HepG2 (cell line): ENCODE data around the gene RAPGEF6. TPM values are rescaled to one million over a fixed set of nuclear protein-coding genes. Genes with fewer than 3 reads are reported as not detected.

ENCODE experiments used
- ATAC-seq: fragments of 200-7000 bp; cut with Tn5 transposase; 3 replicates; pipeline ENCODE4 v1.9.1; 2020; ENCODE audit warnings: mild to moderate bottlenecking, moderate library complexity
- BruUV-seq: library from RNA; stranded (reverse); fragments of 400-500 nt; replicated peaks from 2 replicates; lab custom pipeline; 2021; lab: Mats Ljungman, UMichigan
- CTCF ChIA-PET: fragments of 300-600 bp; formaldehyde crosslinking; extraction: SDS; loops from one replicate; lab custom pipeline; 2021; ENCODE audit warnings: low total read pairs, inconsistent platforms, low intra/inter-chr PET ratio; lab: Yijun Ruan, JAX
- POLR2A ChIA-PET: fragments of 350-600 bp; sonication (Branson Sonifier 250); formaldehyde crosslinking; loops from one replicate; lab custom pipeline; 2020; ENCODE audit warnings: antibody characterized with exemption, inconsistent platforms; lab: Yijun Ruan, JAX
- DNase-seq: peaks from one replicate; pipeline ENCODE4 v3.0.0-alpha.2; 2015; ENCODE audit warnings: low spot score
- FAIRE-seq: peaks from 3 replicates; lab custom pipeline; 2011; peaks lifted over from hg19 to GRCh38; lab: Jason Lieb, UNC
- H2AFZ ChIP-seq: one replicate; pipeline ENCODE4 v1.6.1; 2011; ENCODE audit warnings: low read length, inconsistent platforms
- H3K27ac ChIP-seq: fragments of 300-600 bp; 3 replicates; pipeline ENCODE4 v1.8.0; 2011; ENCODE audit warnings: mixed run types, mild to moderate bottlenecking, mixed read lengths, low read length, inconsistent platforms; ENCODE audit not compliant: insufficient read depth; ENCODE audit errors: extremely low read length
- H3K27me3 ChIP-seq, 2 experiments: fragments of 200-600 bp in 1 of 2; 2 replicates in 1 of 2; 3 replicates in 1 of 2; pipeline versions ENCODE4 v1.6.0 to v1.8.0; 2011; ENCODE audit warnings: low read length in 2 of 2, mild to moderate bottlenecking in 2 of 2, moderate library complexity in 2 of 2, inconsistent platforms in 1 of 2; ENCODE audit not compliant: insufficient read depth in 2 of 2, control insufficient read depth in 1 of 2
- H3K36me3 ChIP-seq, 2 experiments: fragments of 200-600 bp in 1 of 2; replicated peaks in 1 of 2; 2 replicates in 1 of 2; 3 replicates in 1 of 2; pipeline versions ENCODE4 v1.5.1 to v1.8.0; 2011; ENCODE audit warnings: low read length in 2 of 2, inconsistent platforms in 1 of 2; ENCODE audit not compliant: insufficient read depth in 2 of 2, control insufficient read depth in 1 of 2
- H3K4me1 ChIP-seq: 2 replicates; pipeline ENCODE4 v1.5.1; 2012; ENCODE audit warnings: low read length, inconsistent platforms; ENCODE audit not compliant: insufficient read depth
- H3K4me2 ChIP-seq: 2 replicates; pipeline ENCODE4 v1.6.0; 2011; ENCODE audit warnings: low read depth, low read length, inconsistent platforms
- H3K4me3 ChIP-seq, 3 experiments: fragments of 200-600 bp in 1 of 3; sonication (generic), shearing (Covaris generic) in 1 of 3; replicated peaks in 1 of 3; 2 replicates each; pipeline ENCODE4 v1.5.1; 2011 to 2016; ENCODE audit warnings: low read length in 3 of 3, inconsistent platforms in 2 of 3, low read depth in 2 of 3, mild to moderate bottlenecking in 2 of 3, control low read depth in 1 of 3, mixed read lengths in 1 of 3; ENCODE audit not compliant: insufficient read depth in 1 of 3
- H3K79me2 ChIP-seq: one replicate; pipeline ENCODE4 v1.6.1; 2011; ENCODE audit warnings: low read length, inconsistent platforms; ENCODE audit not compliant: insufficient read depth
- H3K9ac ChIP-seq: 2 replicates; pipeline ENCODE4 v1.6.0; 2011; ENCODE audit warnings: mild to moderate bottlenecking, low read depth, low read length, inconsistent platforms; ENCODE audit not compliant: insufficient read depth
- H3K9me3 ChIP-seq: 2 replicates; pipeline ENCODE4 v1.5.1; 2012; ENCODE audit warnings: mild to moderate bottlenecking, low read length
- H4K20me1 ChIP-seq: 2 replicates; pipeline ENCODE4 v1.6.0; 2011; ENCODE audit warnings: inconsistent platforms, mild to moderate bottlenecking, low read length, moderate library complexity; ENCODE audit not compliant: insufficient read depth
- MAFF ChIP-seq: IDR thresholded peaks from 2 replicates; pipeline ENCODE4 v1.6.1; 2011; ENCODE audit warnings: low read depth, low read length, improper control_type of control experiment
- MAFK ChIP-seq, 2 experiments: IDR thresholded peaks in 1 of 2; conservative IDR thresholded peaks in 1 of 2; 2 replicates each; pipeline ENCODE4 v1.6.1; 2011; ENCODE audit warnings: improper control_type of control experiment in 2 of 2, low read length in 2 of 2
- NFE2L2 ChIP-seq: fragments of 150-350 bp; IDR thresholded peaks from 2 replicates; pipeline ENCODE4 v1.6.1; 2014; ENCODE audit warnings: low read length
- STAT5B ChIP-seq: sonication (generic); formaldehyde crosslinking; IDR thresholded peaks from 2 replicates; pipeline ENCODE4 v1.4.0; 2020; ENCODE audit warnings: missing genetic modification reagents
- ZC3H4 ChIP-seq: sonication (generic); formaldehyde crosslinking; IDR thresholded peaks from 2 replicates; pipeline ENCODE4 v1.4.0; 2020; ENCODE audit warnings: missing genetic modification reagents, borderline replicate concordance
- WGBS: methylation state at CpG from one replicate; pipeline ENCODE4 v1.1.6; 2017; ENCODE audit warnings: low lambda C conversion rate; 5-methylcytosine and 5-hydroxymethylcytosine counted together
- in situ Hi-C: cut with HindIII; loops from 2 replicates; pipeline ENCODE4 v1.10.0; 2017; ENCODE audit warnings: low pct_unique_long_range_greater_than_20kb; ENCODE audit not compliant: extremely low pct_ligation_motif_present
- intact Hi-C: fragments of 100-400 bp; cut with micrococcal nuclease; formaldehyde crosslinking; loops from one replicate; pipeline ENCODE4 v1.10.0; 2022; ENCODE audit not compliant: unreplicated experiment
- polyA plus RNA-seq, 8 experiments: library from polyadenylated mRNA; depleted of rRNA in 3 of 8; stranded (reverse) in 7 of 8; unstranded in 1 of 8; fragments of >200 nt; fragmentation: Illumina TruSeq in 4 of 8; extraction: Trizol in 4 of 8; gene quantifications; 2 replicates each; pipeline versions ENCODE4 v1.2.1 to v1.2.3, GENCODE V29; 2011 to 2016; ENCODE audit warnings: low read depth in 4 of 8, missing spikeins in 1 of 8, mixed read lengths in 1 of 8; ENCODE audit not compliant: insufficient read depth in 1 of 8
- total RNA-seq, 5 experiments: library from RNA; depleted of rRNA; stranded (reverse); fragments of >200 nt; fragmentation: Illumina TruSeq; extraction: Trizol; gene quantifications; 2 replicates each; pipeline ENCODE4 v1.2.3, GENCODE V29; 2016; ENCODE audit warnings: low read depth in 1 of 5
- TF ChIP-seq, protein P1 (sequence below): IDR thresholded peaks from 2 replicates; pipeline ENCODE4 v1.6.1; 2016; ENCODE audit warnings: missing biosample characterization, missing genetic modification reagents, low read depth

RAPGEF6 gene
- total and polyA plus RNA-seq, 2 of the 13 experiments (the other 11 are each of a cell fraction or from before 2014, with no cell fraction given), result 7.7 to 24.6 TPM

- no peaks in the 10 kb centered on the region for H3K27me3 ChIP-seq
- no peaks in the 10 kb centered on the region for H3K79me2 ChIP-seq
- H3K27ac ChIP-seq, result no peak overlapping the region
- no TSS peak for BruUV-seq
- DNase-seq (no peak), ATAC-seq (no peak), FAIRE-seq (no peak)
- H2AFZ ChIP-seq, result no peak overlapping the region
- TF ChIP-seq ZC3H4 (CRISPR knock-in tag), result no peak
- intact Hi-C loops, result no loop called here
- no peak overlapping the region for H3K4me2 ChIP-seq
- peaks cover 9 to 65% of the 10 kb centered on the region in 2 experiments; a peak in 4 of 5 replicates for H3K36me3 ChIP-seq
- ChIA-PET POLR2A (no interaction called here), CTCF (no interaction called here)
- H3K4me3 ChIP-seq, result no peak overlapping the region
- in situ Hi-C loops, result no loop called here
- H4K20me1 ChIP-seq, result no peaks in the 10 kb centered on the region
- H3K9ac ChIP-seq, result no peak overlapping the region
- no peaks in the 10 kb centered on the region for H3K9me3 ChIP-seq
- 100% methylated on average over 1 of the region's 1 CpG for WGBS
- no peaks in the 10 kb centered on the region for H3K4me1 ChIP-seq
Observed at GRCh38 chr5:131664929-131665328, 29.9 kb upstream of the RAPGEF6 start.

DNA sequence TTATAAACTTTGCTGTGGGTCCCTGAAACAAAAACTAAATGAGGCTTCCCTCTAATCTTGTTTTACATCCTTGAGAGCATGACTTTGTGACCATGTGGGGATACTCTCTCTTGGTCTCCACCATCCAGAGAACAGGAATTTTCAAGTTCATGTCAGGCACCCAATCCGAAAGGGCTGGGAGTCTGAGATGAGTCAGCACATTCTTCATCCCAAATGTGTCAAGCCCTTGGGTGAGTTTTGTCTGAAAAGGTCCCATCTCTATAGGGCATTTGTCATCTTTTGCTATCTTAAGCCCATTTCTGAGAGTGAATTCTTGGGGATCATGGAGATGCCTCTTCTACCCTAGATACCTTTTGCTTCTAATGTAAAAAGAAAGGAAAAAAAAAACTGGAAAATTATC lies 26.9 kb upstream of the RAPGEF6 start:
- in situ Hi-C loops (no loop called here), intact Hi-C loops (no loop called here)
- Histone ChIP-seq H3K9ac (no peak overlapping the region), H3K4me2 (no peak overlapping the region), H3K36me3 (peaks cover 17 to 54% of the 10 kb centered on the region in 2 experiments), H3K4me3 (no peak overlapping the region), H3K27me3 (no peaks in the 10 kb centered on the region), H3K4me1 (peaks cover 9% of the 10 kb centered on the region), H3K9me3 (no peaks in the 10 kb centered on the region), H4K20me1 (no peaks in the 10 kb centered on the region), H3K79me2 (no peaks in the 10 kb centered on the region), H3K27ac (no peak overlapping the region), H2AFZ (no peak overlapping the region)
- POLR2A ChIA-PET, result no interaction called here
- FAIRE-seq (no peak), ATAC-seq (no peak), DNase-seq (no peak)
- CTCF ChIA-PET, result no interaction called here
- BruUV-seq, result no TSS peak
- TF ChIP-seq MAFF, result peak; percentile 48; the same call in 1 of the 2 replicates
- TF ChIP-seq NFE2L2, result peak; percentile 62
- TF ChIP-seq STAT5B (CRISPR knock-in tag), result no peak
- TF ChIP-seq, protein P1, sequence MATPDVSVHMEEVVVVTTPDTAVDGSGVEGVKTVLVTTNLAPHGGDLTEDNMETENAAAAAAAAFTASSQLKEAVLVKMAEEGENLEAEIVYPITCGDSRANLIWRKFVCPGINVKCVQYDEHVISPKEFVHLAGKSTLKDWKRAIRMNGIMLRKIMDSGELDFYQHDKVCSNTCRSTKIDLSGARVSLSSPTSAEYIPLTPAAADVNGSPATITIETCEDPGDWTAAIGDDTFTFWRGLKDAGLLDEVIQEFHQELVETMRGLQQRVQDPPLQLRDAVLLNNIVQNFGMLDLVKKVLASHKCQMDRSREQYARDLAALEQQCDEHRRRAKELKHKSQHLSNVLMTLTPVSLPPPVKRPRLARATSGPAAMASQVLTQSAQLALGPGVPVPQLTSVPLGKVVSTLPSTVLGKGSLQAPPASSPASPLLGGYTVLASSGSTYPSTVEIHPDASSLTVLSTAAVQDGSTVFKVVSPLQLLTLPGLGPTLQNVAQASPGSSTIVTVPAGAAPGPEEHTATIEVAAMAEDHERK (CRISPR knock-in tag), result no peak
- peak; percentile 73 to 80 for TF ChIP-seq MAFK (conservative IDR thresholded peaks at IDR 0.05 in 1 of 2, IDR thresholded peaks at IDR 0.05 in 1 of 2; ENCODE audit: low read length in 2 of 2)
- WGBS, result 100% methylated on average over 1 of the region's 1 CpG
